GM18909 (cell line): Measurements from ENCODE around the gene ASB18.
"Not testable (repeated sequence)": the region's sequence is repeated elsewhere in the genome, so short reads cannot be mapped to it uniquely, and the experiment has no call there.

Experiments used
- ATAC-seq: cut with Tn5 transposase; IDR thresholded peaks from one replicate; pipeline ENCODE4 v1.9.1; 2021; ENCODE audit warnings: mild to moderate bottlenecking; ENCODE audit not compliant: unreplicated experiment, poor library complexity

Gene ASB18

DNA sequence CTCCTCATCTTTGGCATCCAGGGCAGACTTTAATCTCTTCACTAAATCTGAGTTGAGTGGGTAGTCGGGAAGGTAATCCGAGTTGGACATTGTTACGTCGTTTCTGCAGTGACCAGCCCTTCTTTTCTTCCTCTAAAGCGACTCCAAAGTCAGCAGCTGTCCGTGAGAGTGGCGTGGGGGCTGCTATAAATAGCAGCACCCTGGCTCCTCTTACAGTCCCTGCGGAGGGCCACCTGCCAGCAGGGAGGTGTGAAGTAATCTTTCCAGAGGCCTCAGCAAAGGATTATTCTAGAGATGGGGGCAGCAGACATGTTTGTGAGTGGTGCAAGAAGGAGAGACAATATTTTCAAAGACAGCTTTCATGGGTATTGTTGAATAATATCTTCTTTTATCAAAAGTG lies at the start of gene ASB18:
ASB18 (minus strand) TSS at position 151 of the 400 bp plus-strand sequence; CDS start at position 90, 61 bp downstream.
- ATAC-seq: no peak

- no peak for ATAC-seq
These were observed 47.1 kb upstream of the ASB18 start for GRCh38 chr2:236311286-236311685.

DNA sequence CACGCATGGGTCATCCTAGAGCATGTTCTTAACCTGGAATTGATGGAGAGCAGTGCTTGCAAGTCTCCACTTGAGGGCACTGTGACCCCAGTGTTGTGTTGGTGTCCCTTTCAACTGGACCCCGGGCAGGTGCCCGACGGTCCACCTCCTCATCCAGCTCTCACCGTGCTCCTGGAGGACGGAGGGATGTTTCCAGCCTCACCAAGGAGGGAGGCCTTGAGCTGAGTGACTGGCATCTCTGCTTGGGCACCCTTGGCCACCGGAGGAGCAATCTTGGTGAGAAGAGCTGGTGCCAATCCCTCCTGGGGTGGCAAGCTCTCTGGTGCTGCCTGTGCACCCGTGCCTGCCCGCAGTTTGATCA lies 45.4 kb upstream of the ASB18 start:
- no peak for ATAC-seq

- ATAC-seq: no peak
These were observed 44.9 kb upstream of the ASB18 start for GRCh38 chr2:236308855-236309668.

DNA sequence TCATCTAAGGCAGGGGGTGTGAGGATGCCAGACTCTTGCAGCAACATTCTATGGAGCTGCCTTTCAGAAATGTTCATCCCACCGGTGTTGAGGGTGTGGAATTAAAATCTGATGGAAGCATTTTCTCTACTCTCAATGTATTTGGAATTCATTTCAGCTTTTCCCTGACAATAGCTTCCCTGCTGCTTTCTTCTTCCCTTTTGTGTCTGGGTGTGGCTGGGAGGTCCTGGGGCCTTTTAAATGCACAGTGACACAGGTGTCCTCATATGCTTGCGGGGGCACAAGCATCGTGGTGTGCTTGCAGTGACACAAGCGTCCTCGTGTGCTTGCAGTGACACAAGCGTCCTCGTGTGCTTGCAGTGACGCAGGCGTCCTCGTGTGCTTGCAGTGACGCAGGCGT lies 43.4 kb upstream of the ASB18 start:
- no peak for ATAC-seq

DNA sequence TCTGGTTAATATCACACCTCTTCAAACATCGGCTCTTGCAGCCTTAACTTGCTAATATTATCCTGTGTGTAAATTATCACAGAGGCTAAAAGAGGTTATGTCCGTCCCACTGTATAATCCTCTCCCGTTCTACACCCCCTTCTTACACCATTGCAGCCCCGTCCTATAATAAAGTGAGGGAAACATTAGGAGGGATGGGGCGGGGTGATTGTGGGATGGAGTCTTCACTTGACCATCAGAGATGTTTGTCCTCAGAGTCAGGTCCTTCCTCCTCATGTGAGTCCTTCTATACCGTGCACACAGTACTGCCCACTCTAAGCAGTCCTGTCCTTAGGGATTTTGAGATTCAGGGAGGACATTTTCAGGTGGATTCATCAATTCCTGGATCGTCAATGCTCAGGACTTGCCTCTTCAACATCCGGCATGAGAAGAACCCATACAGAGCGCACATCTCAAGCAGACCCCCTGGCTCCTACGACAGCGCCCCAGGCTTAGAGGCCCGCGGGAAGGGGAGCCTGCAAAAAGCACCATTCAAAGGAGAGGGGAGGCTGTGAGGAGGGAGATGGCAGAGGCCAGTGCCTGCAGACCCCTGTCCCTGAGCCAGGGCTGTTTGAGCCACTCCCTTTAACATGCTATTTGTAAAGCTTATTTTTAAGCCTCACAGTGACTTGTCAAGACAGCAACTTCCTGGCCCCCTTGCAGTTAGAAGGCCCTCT lies 42.8 kb upstream of the ASB18 start:
- no peak for ATAC-seq

- ATAC-seq: no peak
These were observed 41.9 kb upstream of the ASB18 start for GRCh38 chr2:236305964-236306605.

DNA sequence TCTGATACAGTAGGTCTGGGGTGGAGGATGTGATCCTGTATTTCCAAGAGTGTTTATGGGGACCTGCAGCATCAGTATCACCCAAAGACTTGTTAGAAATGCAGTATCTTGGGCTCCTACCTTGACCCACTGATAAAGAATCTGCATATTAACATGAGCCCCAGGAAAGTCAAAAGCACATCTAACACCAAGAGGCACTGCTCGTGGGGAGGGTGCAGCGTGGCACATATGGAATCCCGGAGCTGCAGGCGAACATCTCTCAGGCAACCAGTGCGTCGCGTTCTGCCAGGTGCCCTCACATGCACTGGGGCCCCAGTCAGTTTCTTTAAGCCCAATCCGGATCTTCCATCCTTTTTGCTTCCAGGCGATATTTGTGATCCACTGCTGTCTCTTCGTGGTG lies 41.3 kb upstream of the ASB18 start:
- ATAC-seq: no peak

DNA sequence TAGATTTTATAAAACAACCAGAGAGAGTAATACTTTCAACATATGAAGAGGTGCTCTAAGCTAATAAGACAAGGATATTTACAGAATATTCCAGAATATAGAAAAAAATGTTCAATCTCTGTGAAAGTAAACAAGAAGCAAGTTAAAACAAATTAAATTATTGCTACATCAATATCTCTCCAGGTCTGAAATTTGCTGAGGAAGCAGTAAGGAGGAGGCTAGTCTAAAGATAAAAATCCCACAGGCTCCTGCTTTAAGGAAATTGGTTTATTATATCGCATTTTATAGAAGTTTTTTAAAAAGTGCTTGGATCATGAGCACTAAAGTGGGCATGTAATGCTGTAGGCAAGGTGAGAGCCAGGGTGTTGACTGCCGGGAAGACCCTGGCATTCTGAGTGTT lies 39.7 kb upstream of the ASB18 start:
- no peak for ATAC-seq

DNA sequence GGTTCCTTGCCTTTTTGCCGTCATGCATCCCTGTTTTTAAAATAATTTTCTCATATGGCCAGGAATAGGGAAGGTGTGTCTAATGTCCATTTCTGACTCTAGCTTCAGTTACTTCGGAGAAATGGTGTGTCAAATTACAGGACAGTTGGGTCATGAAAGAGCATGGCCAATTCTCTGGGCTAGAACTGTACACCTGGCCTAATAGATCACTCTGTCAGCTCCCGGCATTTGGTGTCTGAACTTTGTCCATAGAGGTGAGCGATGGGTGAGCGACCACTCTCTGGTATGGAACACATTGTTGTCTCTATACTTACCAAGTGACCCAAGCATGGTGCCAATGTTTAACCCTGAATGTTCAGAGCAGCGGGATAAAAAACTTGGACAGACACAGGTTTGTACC lies 38.3 kb upstream of the ASB18 start:
- no peak for ATAC-seq

GRCh38 chr2:236298924-236299475 lies 34.8 kb upstream of the ASB18 start:
- ATAC-seq: no peak

- ATAC-seq: no peak
These were observed 31.3 kb upstream of the ASB18 start for GRCh38 chr2:236295481-236295880.

GRCh38 chr2:236294647-236295046 lies 30.4 kb upstream of the ASB18 start:
- no peak for ATAC-seq

- ATAC-seq: no peak
These were observed 29.1 kb upstream of the ASB18 start for GRCh38 chr2:236293241-236293810.

GRCh38 chr2:236291911-236292310 lies 27.7 kb upstream of the ASB18 start:
- ATAC-seq: no peak

GRCh38 chr2:236291476-236291875 lies 27.3 kb upstream of the ASB18 start:
- no peak for ATAC-seq

DNA sequence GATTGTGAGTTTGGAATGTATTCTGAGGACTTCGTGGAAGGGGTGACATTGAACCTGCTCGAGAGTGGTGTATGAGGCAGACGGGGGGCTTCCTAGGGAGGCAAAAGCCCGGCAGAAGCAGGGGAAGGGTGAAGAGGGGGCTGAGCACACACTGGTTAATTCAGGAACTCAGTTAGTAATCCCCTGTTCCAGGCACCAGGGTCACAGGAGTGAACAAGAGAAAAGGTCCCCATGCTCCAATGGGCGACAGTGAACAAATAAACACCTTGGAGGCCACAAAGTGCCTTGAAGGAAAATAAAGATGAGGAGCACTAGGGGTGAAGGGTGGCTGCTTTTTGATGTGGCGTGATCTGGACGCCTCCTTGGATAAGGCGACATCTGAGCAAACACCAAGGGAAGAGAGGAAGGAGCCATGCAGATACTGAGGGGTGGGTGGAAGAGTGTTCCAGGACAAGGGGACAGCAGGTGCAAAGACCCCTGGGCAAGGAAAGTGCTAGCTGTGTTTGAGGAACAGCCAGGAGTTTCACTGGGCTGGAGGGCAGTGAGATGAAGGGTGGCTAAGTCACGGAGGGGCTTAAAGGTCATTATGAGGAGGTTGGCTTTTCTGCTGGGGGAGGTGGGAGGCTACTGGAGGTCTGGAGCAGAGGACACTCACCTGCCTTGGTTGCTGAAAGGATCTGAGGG lies 26.7 kb upstream of the ASB18 start:
- no peak for ATAC-seq

DNA sequence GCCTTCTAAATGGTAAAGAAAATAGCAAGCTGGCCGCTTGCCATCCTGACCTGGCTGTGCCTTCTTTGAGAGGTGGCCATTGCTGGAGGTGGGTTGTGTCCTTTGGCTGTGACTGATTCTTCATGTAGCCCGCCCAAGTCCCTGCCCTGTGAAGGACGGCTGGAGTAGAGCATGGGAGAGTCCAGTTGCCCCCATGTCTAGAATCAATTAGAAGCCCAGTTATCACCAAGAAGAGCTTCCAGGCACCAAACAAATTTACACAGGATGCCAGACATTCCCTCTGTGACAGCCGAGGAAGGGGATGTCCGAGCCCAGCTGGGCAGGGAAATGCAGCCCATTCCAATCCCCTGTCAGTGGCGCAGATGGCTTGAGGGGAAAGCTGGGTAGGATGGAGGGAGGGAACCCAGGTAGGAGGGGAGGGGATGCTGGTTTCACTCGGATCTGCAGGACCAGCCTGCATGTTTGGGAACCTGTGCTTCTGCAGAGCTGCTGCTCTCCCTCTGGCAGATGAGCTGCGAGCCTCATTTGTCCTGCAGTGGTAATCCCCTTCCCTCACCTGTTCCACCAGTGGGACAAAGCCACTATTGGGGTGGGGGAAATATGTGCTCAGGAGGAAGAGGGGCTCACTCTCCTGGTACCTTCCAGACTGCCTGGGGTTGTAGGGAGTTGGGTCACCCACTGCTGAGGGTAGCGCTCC lies 25.7 kb upstream of the ASB18 start:
- no peak for ATAC-seq

- ATAC-seq: not testable (repeated sequence)
These were observed 24.2 kb upstream of the ASB18 start for GRCh38 chr2:236288373-236288772.

- no peak for ATAC-seq
These were observed 23.4 kb upstream of the ASB18 start for GRCh38 chr2:236287656-236288055.
